AG04450 (cell line): ENCODE data around the gene INHBC. TPM values are rescaled to one million over a fixed set of nuclear protein-coding genes. Genes with fewer than 3 reads are reported as not detected.
"Not testable (repeated sequence)": the region's sequence is repeated elsewhere in the genome, so short reads cannot be mapped to it uniquely, and the experiment has no call there.

Experiments used
- CTCF ChIA-PET: fragments of 300-600, 350-600 bp; formaldehyde crosslinking; extraction: SDS; loops from one replicate; lab custom pipeline; 2022; ENCODE audit warnings: antibody characterized with exemption, inconsistent platforms; lab: Charles Lee
- POLR2A ChIA-PET: fragments of 350-600 bp; formaldehyde crosslinking; extraction: SDS; loops from one replicate; lab custom pipeline; 2021; ENCODE audit warnings: antibody characterized with exemption, inconsistent platforms; lab: Yijun Ruan, JAX
- DNase-seq: peaks from one replicate; pipeline ENCODE4 v3.0.0-alpha.2; 2011; ENCODE audit warnings: low read depth, low spot score
- H3K27ac ChIP-seq: one replicate; pipeline ENCODE4 v1.5.1; 2012; ENCODE audit warnings: low read depth, low read length, control low read depth
- H3K27me3 ChIP-seq: one replicate; pipeline ENCODE4 v1.6.0; 2012; ENCODE audit warnings: low read length; ENCODE audit not compliant: control insufficient read depth, insufficient read depth
- H3K4me3 ChIP-seq: 2 replicates; pipeline ENCODE4 v1.5.1; 2011; ENCODE audit warnings: mild to moderate bottlenecking, low read depth, low read length, control low read depth
- H3K9me3 ChIP-seq: 2 replicates; pipeline ENCODE4 v1.5.1; 2012; ENCODE audit warnings: low read length; ENCODE audit not compliant: control insufficient read depth, insufficient read depth
- polyA plus RNA-seq: library from polyadenylated mRNA; depleted of rRNA; stranded (reverse); fragments of >200 nt; gene quantifications from 2 replicates; pipeline ENCODE4 v1.2.3, GENCODE V29; 2011
- TF ChIP-seq, protein P1 (sequence below): IDR thresholded peaks from 2 replicates; pipeline ENCODE4 v1.5.1; 2011; ENCODE audit warnings: low read depth, low read length, control low read depth, inconsistent platforms

The INHBC gene
- polyA plus RNA-seq, 1 experiment, result not detected

DNA sequence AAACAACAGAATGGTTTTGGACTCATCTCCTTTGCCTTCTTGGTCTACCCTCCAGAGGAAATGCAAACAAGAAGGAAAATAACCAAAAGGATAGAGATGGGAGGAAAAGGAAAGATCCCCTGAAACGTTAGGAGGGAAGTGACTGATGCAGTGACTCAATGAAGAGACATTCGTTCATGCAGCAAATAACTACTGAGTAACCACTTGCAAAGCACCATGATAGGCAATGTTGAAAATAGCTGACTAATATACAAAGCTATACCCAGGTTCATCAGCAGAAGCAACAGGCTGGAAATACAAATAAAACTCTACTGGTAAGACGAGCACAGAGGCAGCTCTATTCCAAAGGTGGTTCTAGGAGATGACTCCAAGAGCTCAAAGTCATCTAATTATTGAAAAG lies 45.6 kb upstream of the INHBC start:
- peaks cover 3% of the 10 kb centered on the region; the same call in 1 of the 2 replicates for H3K9me3 ChIP-seq
- DNase-seq, result peak; percentile 59
- peak overlapping the region; percentile 68 for H3K27ac ChIP-seq
- no peak overlapping the region for H3K4me3 ChIP-seq
- POLR2A ChIA-PET, result interaction anchor here (0.6 to 1.0 kb wide), 3 partner anchors 16 to 136 kb away, joined by 3 to 4 read pairs (median 3); no protein-coding TSS in a partner anchor
- TF ChIP-seq, protein P1, sequence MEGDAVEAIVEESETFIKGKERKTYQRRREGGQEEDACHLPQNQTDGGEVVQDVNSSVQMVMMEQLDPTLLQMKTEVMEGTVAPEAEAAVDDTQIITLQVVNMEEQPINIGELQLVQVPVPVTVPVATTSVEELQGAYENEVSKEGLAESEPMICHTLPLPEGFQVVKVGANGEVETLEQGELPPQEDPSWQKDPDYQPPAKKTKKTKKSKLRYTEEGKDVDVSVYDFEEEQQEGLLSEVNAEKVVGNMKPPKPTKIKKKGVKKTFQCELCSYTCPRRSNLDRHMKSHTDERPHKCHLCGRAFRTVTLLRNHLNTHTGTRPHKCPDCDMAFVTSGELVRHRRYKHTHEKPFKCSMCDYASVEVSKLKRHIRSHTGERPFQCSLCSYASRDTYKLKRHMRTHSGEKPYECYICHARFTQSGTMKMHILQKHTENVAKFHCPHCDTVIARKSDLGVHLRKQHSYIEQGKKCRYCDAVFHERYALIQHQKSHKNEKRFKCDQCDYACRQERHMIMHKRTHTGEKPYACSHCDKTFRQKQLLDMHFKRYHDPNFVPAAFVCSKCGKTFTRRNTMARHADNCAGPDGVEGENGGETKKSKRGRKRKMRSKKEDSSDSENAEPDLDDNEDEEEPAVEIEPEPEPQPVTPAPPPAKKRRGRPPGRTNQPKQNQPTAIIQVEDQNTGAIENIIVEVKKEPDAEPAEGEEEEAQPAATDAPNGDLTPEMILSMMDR, result no peak
- CTCF ChIA-PET, result interaction anchor here (0.7 to 1.6 kb wide), 5 partner anchors 64 to 82 kb away, joined by 3 to 7 read pairs (median 4); no protein-coding TSS in a partner anchor
- H3K27me3 ChIP-seq, result no peaks in the 10 kb centered on the region

DNA sequence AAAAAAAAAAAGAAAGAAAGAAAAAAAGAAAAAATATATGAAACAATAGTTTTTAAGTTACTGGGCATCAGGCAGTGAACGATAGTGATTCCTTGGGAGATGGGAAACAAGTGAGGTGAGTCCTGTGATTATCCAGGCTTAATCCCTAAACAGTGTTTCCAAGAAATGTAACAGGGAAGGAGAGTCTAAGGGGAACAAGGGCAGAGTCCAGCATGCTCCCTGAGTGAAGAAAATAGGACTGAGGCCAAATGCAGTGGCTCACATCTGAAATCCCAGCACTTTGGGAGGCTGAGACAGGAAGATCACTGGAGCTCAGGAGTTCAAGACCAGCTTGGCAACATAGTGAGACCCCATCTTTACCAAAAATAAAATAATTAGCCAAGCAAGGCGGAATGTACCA lies 44.4 kb upstream of the INHBC start:
- Histone ChIP-seq H3K27me3 (no peaks in the 10 kb centered on the region), H3K4me3 (no peak overlapping the region), H3K9me3 (peaks cover 3% of the 10 kb centered on the region; the same call in 1 of the 2 replicates), H3K27ac (peak overlapping the region; percentile 54)
- CTCF ChIA-PET, result interaction anchor here (0.9 kb wide), 1 partner anchor 69 kb away, joined by 3 read pairs; no protein-coding TSS in a partner anchor
- POLR2A ChIA-PET, result no interaction called here
- DNase-seq, result no peak
- TF ChIP-seq, protein P1, result no peak

DNA sequence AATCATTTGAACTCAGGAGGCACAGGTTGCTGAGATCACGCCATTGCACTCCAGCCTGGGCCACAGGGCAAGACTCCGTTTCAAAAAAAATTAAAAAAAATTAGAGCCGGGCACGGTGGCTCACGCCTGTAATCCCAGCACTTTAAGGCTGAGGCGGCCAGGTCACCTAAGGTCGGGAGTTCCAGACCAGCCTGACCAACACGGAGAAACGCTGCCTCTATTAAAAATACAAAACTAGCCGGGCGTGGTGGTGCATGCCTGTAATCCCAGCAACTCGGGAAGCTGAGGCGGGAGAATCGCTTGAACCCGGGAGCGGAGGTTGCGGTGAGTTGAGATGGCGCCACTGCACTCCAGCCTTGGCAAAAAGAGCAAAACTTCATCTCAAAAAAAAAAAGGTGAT lies 39.5 kb upstream of the INHBC start:
- Histone ChIP-seq H3K4me3 (no peak overlapping the region), H3K27me3 (no peaks in the 10 kb centered on the region), H3K27ac (no peak overlapping the region), H3K9me3 (no peaks in the 10 kb centered on the region)
- DNase-seq, result no peak
- ChIA-PET CTCF (no interaction called here), POLR2A (no interaction called here)
- TF ChIP-seq, protein P1, result no peak

DNA sequence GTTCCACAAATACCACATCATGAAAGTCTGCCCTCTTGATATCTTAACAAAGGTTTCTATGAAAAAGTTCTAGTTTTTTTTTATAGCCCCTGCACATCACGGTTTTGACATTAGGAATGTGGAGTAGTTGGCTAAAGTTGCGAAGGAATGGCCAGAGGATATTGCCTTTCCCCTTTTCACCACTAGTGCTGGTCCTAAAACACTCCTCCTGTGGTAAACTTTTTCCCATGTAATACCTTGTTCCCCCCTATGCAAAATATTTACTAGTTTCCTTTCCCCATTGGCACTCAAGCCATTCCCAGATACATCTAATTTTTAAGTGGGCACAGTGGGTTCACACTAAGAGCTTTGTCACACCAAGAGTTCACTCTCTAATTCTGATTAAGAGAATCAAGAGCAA lies 37.1 kb upstream of the INHBC start:
- no peak for DNase-seq

DNA sequence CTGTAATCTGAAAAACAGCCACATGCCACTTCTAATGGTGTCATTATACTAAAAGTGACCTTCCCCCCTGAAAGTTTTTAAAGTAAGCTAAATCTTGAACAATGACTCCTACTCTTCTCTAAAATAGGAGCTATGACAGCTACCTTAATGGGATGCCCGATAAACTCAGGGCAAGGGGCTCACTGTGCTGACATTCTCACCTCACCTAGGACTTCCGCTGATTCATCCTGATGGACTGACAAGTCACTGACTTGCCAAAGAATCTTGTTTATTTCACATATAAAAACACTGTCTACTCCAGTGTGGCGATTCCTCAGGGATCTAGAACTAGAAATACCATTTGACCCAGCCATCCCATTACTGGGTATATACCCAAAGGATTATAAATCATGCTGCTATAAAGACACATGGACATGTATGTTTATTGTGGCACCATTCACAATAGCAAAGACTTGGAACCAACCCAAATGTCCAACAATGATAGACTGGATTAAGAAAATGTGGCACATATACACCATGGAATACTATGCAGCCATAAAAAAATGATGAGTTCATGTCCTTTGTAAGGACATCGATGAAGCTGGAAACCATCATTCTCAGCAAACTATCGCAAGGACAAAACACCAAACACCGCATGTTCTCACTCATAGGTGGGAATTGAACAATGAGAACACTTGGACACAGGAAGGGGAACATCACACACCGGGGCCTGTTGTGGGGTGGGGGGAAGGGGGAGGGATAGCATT lies 34.7 kb upstream of the INHBC start:
- H3K4me3 ChIP-seq, DNase-seq, H3K27me3 ChIP-seq, POLR2A ChIA-PET, H3K27ac ChIP-seq, H3K9me3 ChIP-seq: not testable (repeated sequence)
- CTCF ChIA-PET, result interaction anchor here (1.7 kb wide), 1 partner anchor 10 kb away, joined by 5 read pairs; no protein-coding TSS in a partner anchor

More for the DNA sequence above, 37.1 kb upstream of the INHBC start:
- TF ChIP-seq, protein P1, result no peak
- ChIA-PET POLR2A (interaction anchor here (0.7 kb wide), 1 partner anchor 65 kb away, joined by 4 read pairs; no protein-coding TSS in a partner anchor), CTCF (interaction anchor here (1.7 kb wide), 1 partner anchor 55 kb away, joined by 4 read pairs; no protein-coding TSS in a partner anchor)
- H3K27me3 ChIP-seq, result no peaks in the 10 kb centered on the region
- no peak overlapping the region for H3K27ac ChIP-seq
- no peaks in the 10 kb centered on the region for H3K9me3 ChIP-seq
- no peak overlapping the region for H3K4me3 ChIP-seq
